HG02623 (cell line): ENCODE data around the gene APH1B.
"Not testable (repeated sequence)": the region's sequence is repeated elsewhere in the genome, so short reads cannot be mapped to it uniquely, and the experiment has no call there.

ENCODE experiments used
- ATAC-seq: cut with Tn5 transposase; IDR thresholded peaks from one replicate; pipeline ENCODE4 v1.9.1; 2021; ENCODE audit warnings: moderate library complexity; ENCODE audit not compliant: unreplicated experiment

The APH1B gene

DNA sequence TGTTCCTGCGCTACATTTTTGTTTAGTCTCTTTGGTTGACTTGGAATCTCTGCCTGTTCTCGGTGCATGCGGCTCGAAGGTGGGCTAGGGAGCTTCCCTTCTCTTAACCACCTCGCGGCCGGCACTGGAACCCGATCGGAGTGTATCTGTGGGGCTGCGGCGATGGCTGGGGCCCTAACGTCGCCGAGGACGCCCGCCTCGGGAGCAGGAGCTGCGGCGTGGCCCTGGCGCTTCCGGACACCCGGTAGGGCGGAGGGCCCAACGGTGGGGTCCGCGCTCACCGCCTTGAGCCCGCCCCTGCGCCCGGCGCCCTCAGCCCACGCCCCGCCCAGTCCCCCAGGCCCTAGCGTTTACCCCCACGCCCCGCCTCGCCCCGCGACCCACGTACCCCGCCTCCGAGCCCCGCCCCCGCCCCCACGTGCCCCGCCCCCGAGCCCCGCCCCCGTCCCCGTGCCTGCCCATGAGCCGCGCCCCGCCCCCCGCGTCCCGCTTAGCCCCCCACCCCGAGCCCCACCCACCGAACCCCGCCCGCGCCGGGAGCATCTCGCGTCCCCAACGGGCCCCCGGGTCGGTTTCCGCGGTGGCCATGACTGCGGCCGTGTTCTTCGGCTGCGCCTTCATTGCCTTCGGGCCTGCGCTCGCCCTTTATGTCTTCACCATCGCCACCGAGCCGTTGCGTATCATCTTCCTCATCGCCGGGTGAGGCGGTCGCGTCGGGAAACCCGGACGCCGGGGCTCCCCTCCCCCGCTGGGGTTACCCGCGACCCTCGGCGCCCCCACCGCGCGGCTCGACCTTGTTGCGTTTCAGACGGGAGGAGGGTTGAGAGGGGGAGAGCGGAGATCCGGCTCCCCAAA, at the start of gene APH1B:
Gene APH1B (plus strand): TSS at position 568 of the 855 bp plus-strand sequence. CDS start 19 bp downstream, at position 587.
- peak; percentile 67 for ATAC-seq

DNA sequence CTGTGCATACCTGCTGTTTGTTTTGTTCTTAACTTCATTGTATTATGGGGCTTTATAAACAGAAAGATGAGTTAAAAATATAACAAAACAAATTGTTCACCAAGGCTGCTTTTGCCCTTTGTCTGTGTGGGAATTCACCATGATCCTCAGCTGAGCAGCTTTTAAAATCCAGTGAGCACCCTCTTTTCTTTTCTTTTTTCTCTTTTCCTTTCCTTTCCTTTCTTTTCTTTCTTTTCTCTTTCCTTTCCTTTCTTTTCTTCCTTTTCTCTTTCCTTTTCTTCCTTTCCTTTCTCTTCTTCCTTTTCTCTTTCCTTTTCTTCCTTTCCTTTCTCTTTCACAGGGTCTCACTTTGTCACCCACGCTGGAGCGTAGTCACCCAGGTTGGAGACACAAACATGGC, 49.7 kb upstream of the APH1B start:
- ATAC-seq, result no peak

DNA sequence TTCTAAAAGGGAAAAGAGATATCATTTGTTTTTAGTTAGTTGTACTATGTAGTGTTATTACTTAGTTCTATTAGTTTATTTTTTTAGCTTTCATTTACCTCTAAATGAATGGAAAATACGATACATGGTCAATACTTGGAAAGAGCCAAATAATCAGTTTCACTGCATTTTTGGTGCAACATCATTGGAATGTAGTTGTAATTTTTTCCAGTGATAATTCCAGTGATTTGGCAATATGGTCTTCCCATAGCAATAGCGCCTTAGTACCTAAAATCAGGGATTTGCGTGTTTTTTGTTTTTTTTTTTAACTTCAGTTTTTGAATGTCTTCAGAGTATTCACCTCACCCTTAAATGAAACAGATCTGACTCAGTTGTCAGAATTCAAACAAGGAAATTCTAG, 46.2 kb upstream of the APH1B start:
- no peak for ATAC-seq

DNA sequence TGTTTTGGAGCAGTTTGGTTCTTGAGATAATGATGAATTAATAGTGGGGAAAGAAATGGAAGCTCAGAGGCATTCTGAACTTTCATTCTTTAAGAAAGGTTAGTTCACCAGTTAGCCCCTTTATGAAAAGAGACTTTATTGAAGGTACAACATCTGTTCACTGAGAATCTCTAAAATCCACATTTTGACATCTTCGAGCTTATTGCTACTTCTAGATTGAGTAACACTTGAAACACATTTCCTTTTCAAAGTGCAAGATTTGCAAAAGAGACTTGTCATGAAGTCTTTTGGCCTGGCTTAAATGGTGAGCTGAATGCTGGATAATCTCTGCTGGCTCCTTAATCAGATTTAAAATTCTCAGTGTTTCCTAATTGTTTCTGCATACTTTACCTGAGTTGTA, 45.7 kb upstream of the APH1B start:
- ATAC-seq, result no peak

DNA sequence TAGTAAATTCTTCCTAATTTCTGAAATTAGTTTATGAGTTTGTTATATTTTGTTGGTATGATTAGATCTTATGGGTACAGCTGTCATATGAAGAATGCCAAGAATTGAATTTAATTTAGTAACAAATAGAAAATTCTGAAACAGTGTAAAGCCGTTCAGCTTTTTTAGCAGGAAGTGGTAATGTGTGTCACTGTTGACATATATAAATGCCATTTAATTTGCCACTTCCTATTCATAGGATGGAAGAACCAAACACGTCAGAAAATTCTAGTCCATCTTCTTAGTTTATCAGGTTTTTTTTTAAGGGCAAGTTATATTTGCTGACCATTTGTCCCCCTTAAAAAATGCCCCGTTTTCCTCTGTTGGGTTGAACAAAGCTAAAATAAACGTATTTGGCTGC, 45.0 kb upstream of the APH1B start:
- no peak for ATAC-seq

DNA sequence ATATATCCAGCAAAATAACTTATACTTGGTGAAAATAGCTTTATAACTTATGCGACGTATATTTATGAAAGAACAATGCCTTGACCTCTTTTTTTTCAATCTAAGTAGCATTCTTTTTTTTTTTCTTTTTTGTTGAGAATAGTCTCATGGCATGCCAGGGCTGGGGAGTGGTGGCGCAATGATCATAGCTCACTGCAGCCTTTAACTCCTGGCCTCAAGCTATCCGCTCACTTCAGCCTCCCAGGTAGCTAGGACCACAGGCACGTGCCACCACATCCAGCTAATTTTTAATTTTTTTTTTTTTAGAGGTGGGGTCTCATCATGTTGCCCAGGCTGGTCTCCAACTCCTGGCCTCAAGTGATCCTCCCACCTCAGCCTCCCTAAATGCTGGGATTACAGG, 44.5 kb upstream of the APH1B start:
- no peak for ATAC-seq

DNA sequence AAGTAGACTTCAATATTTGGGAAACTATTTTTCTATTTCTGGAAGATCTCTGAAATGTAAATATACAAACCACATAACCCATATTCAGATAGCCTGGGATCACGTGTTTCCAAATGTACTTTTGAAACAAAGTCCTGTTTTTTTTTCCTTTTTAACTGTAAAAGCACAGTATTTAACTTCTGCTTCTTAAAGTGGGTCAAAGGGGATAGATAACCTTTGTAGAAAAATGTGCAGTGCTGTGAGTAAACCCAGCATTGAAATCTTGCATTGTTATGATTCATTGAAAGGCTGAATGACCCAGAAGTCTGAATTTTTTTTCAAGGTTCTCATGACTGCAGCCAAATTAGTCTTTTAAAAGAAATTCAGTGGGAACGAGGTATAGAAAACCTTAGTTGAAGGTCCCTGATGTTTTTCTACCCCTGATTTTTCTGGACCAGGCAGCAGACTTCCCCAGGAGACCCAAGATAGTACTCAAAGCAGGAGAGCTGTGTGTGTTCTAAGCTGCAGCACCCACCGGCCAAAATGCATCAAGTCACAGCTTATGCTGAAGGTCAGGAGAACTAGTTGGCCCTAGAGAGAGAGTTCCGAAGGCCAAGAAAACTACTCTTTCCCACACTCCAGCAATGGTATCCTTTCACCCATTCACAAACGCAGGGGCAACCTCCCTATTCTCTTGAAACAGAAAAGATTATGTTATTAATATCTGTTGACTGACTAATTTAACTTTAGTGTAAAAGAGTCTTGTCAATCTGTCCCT, 43.6 kb upstream of the APH1B start:
- no peak for ATAC-seq

DNA sequence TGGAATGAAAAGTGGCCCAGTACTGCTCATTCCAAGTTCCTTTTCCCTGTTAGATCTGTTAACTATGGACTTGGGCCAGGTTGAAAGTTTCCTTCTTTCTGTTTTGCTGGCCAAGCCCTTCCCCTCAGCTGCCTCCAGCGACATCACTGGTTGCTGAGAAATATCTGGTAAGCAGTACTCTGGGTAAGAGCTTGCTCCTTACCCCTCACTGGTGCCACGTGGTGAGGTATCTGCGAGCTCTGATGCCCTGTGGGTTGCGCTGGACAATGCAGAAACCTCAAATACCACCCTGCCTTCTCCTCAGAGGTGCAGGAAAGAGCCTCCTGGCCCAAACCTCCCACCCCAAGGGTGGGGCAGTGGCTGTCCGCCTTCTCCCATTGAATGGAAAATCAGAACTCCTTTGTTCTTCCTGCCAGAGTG, 42.9 kb upstream of the APH1B start:
- ATAC-seq, result no peak

DNA sequence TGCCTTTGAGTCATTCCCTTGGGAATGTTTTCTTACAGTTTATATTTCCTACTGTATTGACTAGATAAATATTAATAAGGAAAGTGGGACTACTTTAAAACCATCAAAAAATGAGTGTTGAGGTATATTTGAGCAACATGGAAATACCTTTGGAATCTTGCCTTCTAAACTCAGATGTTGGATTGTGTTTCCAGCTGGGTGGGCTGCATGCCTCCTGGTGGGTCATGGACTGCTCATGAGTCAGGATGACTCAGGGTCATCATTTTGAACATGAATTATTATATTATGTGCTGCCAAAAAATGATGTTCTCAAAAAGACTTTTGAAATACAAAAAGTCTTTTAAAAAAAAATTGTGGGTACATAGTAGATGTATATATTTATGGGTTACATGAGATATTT, 41.1 kb upstream of the APH1B start:
- ATAC-seq, result no peak

DNA sequence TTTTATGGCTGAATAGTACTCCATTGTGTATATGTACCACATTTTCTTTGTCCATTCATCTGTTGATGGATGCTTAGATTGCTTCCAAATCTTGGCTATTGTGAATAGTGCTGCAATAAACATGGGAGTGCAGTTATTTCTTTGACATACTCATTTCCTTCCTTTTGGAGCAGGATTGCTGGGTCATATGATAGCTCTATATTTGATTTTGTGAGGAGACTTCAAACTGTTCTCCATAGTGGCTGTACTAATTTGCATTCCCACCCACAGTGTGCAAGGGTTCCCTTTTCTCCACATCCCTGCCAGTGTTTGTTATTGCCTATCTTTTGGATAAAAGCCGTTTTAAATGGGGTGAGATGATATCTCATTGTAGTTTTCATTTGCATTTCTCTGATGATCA, 40.3 kb upstream of the APH1B start:
- not testable (repeated sequence) for ATAC-seq

DNA sequence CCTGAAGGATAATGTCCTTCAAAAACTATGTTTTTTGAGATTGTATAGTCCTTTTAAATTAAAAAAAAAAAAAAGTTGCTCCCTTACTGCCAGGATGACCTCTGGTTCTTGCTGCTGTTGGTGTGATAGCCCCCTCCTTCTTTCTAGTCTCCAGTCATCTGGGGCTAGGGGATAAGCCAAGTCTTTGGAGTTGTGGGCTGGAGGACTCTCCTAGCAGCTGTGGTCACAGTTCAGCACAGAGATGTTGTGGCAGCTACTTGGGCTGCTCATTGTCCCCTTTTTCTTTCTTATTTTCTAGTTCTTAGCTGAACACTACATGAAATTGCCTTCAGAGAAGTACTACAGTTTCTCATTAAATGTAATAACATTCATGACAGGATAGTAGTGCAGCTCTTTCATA, 39.2 kb upstream of the APH1B start:
- no peak for ATAC-seq

DNA sequence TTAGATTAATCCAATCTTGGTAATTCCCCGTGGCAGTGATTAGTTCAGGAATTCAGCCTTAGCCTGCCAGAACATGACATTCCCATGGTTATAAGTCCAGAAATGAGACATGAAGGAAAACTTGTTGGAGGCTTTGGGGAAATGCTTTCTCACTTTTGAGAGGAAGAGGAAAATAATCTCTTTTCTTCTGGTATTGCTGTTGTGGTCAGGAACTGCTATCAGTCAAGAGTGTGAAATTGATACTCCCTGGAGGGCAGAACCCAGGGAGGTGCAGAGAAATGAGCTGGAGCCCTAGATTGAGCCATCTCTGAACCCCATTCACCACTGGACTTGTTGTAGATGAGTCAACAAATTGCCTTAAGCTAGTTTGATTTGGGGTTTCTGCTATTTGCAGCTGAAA, 38.6 kb upstream of the APH1B start:
- ATAC-seq, result no peak

DNA sequence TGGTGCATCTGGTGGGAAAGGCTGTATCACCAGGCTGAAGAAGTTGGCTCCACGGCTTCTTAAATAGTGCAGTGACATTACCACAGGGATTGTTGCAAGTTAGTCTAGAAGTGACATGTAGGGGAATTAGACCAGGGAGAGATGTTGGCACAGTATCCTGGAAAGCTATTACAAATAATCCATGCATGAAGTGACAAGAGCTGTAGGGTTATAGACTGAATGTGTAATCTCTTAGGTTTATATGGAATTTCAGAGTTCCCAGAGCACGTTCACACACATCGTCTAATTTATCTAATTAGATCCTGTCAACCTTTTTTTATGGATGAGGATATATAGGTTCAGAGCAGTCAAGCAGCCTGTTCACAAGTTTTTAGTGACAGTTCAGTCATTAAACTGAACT, 37.3 kb upstream of the APH1B start:
- ATAC-seq, result no peak

DNA sequence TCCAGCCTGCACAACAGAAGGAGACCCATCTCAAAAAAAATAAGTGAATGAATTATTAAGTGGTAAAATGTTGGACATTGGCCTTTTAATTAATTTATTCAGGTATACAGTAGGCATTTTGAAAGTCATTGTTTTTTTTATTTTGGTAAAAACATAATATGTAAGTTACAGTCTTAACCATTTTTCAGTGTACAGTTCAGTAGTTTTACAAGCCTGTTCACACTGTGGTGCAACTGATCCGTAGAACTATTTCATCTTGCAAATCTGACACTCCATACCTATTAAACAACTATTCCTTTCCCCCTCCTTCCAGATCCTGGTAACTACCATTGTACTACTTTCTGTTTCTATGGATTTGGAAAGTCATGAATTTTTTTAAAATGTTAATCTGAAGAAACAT, 36.1 kb upstream of the APH1B start:
- ATAC-seq, result no peak

DNA sequence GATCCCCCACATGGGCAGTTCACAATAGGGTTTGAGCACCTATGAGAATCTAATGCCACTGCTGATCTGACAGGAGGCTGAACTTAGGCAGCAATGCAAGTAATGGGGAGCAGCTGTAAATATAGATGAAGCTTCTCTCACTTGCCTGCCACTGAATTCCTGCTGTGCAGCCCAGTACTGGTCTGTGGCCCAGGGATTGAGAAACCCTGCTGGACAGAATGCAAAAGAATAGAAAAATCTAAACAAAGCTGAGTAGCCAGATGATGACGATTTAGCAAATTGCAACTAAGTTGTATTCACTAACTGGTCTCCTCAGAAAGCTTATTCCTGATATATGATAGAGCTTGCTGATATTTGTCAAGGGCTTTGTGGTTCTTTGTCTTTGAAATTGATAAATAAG, 34.3 kb upstream of the APH1B start:
- ATAC-seq, result no peak

DNA sequence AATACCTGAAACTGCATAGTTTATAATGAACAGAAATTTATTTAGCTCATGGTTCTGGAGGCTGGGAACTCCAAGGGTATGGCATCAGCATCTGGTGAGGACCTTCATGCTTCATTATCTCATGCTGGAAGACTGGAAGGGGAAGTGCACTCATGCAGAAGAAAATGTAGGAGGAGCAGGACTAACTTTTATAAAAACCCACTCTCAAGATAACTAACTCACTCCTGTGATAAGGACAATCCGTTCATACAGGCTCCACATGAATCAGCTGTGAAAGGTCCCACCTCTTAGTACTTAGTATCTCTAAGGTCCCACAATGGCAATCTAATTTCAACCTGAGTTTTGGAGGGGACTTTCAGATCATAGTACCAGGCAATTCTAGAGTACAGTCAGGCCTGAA, 33.6 kb upstream of the APH1B start:
- ATAC-seq, result no peak

DNA sequence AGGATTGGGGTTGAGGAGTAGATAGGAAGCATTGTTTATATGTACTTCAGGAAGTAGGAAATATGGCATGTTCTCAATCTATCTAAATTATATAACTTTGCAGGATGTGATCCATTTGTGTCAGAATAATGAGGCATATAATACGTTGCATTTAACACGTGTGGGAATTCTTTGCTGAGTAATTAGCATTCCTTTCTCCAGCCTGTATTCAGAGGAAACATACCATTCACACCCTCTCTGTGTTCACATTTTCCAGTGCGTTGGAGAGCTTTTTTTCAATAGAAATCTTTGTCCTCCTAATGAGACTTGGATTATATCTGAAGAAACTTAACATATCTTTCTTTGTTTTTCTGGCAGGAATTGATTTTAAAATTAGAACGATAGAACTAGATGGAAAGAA, 33.0 kb upstream of the APH1B start:
- ATAC-seq, result no peak

DNA sequence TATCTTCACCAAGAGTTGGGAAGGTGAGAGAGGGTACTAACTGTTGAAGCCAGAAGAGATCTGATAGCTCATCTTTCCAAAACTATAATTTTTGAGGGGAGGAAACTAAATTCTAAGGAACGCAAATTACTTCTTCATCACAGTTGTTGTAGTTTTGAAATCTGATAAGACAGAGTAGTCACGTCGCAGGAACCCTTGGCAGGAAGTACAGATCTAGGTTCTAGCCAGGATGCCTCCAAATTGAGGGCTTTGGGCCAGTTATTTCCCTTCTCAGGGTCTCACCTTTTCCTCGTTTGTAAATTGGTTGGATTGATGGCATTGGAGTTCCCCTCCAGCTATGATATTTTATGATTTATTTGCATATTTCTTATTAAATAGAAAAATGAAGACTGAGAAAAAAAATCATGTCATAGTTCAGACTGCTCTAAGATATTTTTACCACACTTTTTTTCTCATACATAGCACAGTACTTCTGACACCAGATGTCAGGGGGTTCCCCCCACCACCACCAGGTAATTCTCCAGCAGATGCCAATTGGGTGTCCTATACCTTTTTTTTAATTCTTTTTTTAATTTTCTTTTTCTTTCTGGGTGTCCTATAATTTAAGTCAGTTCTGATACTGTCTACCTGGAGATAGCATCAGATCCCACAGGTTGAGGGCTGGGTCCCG, 32.3 kb upstream of the APH1B start:
- ATAC-seq, result no peak

DNA sequence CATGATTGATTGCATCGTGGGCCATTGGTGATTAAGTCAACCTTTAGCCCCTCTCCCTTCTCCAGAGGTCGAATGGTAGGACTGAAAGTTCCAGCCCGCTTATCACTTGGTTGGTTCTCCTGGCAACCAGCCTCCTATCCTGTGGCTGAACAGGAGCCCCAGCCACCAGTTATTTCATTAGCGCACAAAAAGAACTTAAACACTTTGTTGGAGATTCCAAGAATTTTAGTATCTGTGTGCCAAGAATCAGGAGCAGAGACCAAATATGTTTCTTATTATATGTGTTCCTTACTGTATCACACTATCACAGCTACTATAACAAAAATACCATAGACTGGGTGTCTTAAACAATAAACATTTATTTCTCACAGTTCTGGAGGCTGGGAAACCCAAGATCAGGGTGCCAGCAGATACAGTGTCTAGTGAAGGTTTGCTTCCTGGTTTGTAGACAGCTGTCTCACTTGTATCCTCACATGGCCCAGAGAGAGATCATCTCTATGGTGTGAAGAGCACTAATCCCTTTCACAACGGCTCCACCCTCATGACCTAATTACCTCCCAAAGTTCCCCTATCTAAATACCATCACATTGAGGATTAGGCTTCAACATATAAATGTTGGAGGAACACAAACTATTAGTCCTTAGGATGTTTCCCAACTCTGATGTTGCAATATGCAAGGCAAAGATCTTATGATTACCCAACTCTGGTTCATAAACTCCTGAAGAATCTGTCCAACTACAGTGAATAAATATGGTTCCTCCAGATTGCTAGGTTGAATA, 30.5 kb upstream of the APH1B start:
- ATAC-seq, result no peak

DNA sequence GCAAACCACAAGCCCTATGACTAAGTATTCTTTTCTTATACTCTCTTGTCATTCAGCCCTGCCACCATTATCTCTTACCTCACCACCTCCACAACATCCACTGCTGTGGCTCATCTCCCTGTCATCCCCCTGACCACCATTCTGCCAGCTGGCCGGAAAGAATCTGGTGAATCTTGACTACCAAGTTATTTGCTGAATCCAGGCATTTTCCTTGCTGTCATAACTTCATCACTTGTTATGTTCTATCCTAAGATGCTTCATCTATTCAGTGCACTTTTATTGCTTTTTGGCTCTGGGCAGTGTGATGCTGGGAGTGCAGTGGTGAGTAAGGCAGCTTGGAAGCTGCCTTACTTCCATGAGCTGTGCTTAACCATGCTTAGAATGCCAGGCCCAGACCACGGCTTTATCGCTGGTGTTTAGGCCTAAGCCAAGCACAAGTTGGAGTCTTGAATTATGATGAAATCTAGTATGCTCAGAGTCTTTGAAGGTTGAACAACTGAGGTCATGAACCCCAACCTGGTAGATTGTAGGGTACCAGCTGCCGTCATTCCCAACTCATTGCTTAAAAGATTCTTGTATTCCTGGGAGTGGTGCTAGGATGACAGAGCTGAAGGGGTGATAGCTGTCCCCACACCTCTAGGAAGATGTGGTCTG, 27.0 kb upstream of the APH1B start:
- no peak for ATAC-seq

DNA sequence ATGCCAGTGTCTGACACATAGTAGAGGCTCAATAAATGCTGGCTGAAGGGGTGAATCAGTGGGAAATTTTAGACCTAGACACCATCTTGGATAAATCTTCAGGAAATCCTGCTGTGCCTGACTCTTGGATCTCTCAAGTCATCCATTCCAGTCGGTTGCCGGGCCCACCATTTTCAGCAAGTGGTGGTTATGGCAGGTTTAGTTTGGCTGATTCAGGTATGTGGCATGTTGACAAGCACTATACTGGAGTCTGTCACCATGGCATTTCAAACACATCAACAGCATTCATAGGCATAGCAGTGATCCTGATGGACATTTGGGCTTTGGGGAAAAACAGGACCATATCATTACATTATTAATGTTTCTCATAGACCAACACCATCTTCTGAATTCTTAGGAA, 25.7 kb upstream of the APH1B start:
- ATAC-seq, result no peak
